HG03432 (cell line): Measurements from ENCODE around the gene HLA-DQB1.
"Not testable (repeated sequence)": the region's sequence is repeated elsewhere in the genome, so short reads cannot be mapped to it uniquely, and the experiment has no call there.

Source experiments
- ATAC-seq: cut with Tn5 transposase; IDR thresholded peaks from one replicate; pipeline ENCODE4 v1.9.1; 2021; ENCODE audit warnings: mild to moderate bottlenecking, moderate library complexity; ENCODE audit not compliant: unreplicated experiment

Gene HLA-DQB1

DNA sequence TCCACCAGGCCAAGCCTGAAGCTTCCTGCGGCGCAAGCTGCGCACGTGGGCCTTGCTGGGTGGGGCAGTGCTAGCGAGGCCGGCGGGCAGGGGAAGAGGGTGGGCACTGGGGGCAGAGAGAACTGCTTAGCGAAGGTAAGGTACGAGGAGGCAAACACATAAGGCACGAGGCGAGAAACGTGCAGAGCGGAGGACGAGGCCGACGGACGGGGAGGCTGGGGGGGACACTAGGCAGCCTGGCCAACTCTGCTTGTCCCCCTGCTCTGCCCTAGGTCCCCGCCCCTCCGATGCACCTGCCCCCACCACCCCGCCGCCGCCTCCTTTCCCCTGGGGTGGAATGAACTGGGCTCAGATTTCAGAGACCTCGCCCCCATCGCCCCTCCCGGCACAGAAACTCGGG is 2.1 kb downstream of the HLA-DQB1 start:
- no peak for ATAC-seq

DNA sequence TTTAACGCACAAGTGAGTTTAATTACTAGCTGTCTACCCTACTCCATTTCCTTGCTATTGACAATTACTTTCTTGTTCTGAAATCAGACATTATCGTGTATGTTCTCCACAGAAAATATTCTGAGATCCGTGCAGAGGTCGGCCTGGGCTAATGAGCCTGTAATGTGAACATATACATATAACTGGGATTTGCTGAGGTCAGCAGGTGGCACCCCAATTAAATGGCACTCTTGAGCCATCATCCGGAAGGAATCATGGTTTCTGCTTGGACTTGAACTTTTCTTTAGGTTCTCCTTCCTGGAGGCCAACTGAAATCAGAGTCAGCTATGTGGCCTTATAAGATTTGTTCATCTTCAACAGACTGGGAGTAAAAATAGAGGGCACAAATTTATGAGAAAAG is 3.6 kb downstream of the HLA-DQB1 start:
- no peak for ATAC-seq

DNA sequence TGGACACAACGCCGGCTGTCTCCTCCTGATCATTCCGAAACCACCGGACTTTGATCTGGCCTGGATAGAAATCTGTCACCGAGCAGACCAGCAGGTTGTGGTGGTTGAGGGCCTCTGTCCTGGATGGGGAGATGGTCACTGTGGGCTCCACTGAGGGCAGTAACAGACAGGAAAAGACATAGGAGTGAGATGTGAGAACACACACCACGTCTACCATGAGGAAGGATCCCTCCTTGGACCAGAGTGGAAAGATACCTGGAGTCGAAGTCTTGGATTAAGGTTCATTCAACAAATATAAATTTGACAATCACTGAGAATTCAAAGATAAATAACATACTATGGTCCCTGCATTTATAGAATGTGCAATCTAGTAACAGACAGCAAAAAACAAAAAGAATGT is 4.4 kb downstream of the HLA-DQB1 start:
- no peak for ATAC-seq

DNA sequence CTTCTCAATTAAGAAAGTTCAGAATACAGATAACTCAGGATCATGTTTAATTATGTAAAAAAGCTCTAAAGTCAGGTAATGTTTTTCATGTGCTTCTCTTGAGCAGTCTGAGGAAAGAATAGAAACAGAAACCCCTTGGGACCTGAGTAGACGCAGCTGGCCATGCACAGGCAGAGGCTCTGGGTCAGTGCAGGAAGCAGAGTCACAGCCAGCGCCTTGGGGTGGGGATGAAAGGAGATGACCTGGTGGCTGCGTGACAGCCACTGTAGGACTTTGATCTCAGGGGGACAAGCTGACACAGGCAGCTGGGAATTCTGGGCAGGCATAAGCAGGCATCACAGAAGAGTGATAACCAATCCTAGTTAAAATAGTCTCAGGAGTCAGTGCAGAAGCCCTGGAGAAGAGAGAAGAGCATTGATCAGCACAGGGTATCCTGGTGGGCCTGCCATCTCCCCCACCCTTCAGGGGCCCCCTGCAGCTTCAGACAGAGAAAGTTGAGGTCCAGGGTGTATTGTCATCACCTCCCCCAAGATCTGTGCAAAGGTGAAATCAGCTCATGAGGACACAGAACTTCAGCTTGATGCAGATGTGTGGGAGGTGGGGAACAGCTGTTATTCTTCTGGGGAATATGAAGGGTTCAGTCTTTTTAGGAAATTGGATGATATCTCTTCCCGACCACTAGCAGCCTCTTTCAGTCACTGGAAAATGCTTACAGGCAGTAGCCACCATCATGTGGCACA is 6.4 kb downstream of the HLA-DQB1 start:
- peak; percentile 72 for ATAC-seq

DNA sequence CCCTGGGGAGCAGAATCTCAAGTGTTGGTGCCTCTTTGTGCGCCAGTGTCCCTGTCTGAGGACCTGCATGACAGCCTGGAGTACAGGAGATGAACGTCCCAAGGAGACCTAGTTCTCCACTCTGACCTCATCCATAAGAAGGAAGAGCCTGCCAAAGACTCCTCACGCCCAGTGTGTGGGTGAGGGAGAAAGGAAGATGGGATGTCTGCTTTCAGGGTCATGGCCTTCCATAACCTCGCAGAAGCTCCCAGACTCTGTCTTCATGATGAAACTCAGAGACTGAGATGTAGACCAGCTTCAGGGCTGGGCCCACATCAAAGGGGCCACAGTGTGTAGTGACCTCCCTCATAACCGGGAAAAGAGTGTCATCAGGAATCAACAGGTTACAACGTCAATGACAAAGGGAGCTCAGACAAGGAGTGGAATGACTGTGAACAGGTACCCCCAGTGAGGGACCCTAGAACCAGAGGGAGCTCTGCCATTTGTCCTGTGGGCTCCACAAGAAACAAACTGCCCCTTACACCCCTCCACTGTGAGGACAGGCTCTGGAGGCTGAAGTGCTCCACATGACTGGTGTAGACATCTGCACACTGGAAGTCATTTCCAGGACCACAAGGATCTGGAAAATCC is 8.1 kb downstream of the HLA-DQB1 start:
- no peak for ATAC-seq

DNA sequence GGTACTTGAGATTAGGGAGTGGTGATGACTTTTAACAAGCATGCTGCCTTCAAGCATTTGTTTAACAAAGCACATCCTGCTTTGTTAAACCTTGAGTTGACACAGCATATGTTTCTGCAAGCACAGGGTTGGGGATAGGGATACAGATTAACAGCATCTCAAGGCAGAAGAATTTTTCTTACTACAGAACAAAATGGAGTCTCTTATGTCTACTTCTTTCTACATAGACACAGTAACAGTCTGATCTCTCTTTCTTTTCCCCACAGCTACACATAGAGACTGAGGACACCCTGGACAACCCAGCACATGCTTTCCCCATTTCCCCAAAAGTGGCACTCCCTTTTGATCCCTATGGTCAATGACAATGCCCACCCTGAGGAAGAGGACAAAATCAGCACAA is 8.6 kb downstream of the HLA-DQB1 start:
- ATAC-seq: not testable (repeated sequence)

DNA sequence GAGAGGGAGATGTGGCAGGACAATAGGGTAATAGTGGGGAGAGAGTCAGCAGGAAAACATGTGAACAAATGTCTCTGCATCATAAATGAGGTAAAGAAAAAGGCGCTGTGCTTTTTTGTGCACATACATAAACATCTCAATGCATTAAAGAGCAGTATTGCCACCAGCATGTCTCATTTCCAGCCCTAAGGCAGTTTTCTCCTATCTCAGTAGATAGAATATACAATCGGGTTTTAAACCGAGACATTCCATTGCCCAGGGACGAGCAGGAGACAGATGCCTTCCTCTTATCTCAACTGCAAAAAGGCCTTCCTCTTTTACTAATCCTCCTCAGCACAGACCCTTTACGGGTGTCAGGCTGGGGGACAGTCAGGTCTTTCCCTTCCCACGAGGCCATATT is 9.1 kb downstream of the HLA-DQB1 start:
- ATAC-seq: not testable (repeated sequence)

DNA sequence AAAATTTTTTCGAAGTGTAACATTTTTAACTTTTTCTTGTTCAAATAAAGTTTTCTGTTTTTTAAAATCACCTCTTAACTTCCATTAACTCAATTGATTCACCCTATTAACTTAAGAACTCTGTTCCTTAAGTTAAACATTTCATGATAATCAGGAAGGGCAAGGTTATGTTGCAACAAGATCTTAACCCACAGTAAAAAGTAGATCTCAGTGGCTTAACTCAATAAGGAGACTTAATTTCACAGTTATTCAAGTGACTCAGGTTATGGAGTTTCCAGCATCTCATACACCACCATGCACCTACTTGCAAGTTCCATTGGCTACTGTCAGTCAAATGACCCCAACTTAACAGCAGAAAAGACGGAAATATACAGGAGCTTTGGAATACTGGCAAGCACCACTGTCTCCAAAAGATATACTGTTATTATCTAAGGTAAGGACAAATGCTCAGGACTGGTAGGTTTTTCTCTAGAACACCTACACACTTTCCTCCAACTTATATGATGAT is 11.2 kb downstream of the HLA-DQB1 start:
- no peak for ATAC-seq

DNA sequence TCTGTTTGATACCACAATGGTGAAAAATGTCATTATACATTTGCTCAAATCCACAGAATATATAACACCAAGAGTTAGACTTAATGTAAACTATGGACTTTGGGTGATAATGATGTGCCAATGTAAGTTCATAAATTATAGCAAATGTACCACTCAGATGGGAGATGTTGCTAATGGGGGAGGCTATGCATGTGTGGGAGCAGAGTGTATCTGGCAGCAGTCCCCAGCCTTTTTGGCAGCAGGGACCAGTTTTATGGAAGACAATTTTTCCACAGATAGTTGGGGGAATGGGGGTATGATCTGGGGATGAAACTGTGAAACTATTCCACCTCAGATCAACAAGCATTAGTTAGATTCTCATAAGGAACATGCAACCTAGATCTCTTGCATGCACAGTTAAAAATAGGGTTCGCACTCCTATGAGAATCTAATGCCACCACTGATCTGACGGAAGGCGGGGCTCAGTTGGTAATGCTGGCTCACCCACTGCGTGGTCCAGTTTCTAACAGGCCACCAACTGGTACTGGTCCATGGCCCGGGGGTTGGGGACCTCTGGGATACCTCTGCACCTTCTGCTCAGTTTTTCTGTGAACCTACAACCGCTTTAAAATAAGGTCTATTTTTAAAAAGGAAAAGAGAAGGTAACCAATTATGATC is 21.3 kb downstream of the HLA-DQB1 start:
- no peak for ATAC-seq

DNA sequence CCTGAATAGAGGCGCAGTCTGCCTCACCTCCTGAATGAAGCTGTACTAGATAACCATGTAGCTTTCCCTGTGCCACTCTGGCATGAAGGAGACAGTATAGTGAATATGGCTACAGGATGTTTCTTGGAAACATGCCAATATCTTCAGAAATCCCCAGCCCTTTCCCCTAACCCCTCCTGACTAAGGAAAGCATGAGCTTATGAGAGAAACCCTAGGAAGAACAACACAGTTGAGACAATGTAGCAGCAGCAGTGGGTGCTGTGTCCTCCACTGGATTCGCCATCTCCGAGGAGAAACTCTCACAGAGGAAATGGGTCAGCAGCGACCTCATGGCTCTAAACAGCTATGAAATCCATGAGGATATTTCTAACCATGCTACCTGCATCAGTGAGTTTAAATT is 22.6 kb downstream of the HLA-DQB1 start:
- no peak for ATAC-seq

DNA sequence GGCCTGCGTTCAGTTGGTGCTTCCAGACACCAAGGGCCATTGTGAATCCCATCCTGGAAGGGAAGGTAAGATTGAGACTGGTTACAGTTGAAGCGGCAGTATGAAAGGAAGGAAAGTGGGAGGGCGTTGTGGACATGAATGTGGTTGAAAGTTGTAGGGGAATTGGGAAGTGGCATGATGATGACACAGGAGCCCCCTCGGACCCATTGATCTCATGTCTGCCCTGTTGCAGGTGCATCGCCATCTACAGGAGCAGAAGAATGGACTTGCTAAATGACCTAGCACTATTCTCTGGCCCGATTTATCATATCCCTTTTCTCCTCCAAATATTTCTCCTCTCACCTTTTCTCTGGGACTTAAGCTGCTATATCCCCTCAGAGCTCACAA is 23.7 kb downstream of the HLA-DQB1 start:
- ATAC-seq: no peak

DNA sequence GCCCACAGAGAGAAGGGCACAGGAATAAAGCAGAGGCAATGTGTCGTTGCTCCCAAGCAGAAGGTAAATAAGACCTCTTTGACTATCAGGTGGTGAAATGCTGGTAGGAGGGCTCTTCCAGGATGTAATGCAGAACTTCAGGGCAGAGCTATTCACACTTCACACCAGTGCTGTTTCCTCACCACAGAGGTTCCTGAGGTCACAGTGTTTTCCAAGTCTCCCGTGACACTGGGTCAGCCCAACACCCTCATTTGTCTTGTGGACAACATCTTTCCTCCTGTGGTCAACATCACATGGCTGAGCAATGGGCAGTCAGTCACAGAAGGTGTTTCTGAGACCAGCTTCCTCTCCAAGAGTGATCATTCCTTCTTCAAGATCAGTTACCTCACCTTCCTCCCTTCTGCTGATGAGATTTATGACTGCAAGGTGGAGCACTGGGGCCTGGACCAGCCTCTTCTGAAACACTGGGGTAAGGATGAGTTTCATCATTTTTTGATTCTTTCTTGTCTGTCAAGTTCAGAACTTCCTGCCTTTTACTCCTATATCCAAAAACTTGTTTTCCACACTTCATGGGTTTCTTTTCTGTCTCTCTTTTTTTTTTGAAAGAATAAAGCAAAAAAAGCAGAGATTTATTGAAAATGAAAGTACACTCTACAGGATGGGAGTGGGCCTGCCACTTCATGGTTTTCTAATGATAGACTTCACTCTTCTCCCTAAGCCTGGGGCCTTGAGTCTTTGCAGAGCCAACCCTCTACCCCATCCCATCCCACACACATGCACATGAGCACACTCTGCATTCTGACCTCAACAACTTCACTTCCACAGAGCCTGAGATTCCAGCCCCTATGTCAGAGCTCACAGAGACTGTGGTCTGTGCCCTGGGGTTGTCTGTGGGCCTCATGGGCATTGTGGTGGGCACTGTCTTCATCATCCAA is 24.4 kb downstream of the HLA-DQB1 start:
- not testable (repeated sequence) for ATAC-seq

DNA sequence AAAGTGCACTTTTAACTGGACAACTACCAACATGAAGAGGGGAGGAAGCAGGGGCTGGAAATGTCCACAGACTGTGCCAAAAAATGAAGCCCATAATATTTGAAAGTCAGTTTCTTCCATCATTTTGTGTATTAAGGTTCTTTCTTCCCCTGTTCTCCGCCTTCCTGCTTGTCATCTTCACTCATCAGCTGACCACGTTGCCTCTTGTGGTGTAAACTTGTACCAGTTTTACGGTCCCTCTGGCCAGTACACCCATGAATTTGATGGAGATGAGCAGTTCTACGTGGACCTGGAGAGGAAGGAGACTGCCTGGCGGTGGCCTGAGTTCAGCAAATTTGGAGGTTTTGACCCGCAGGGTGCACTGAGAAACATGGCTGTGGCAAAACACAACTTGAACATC is 25.3 kb downstream of the HLA-DQB1 start:
- no peak for ATAC-seq

DNA sequence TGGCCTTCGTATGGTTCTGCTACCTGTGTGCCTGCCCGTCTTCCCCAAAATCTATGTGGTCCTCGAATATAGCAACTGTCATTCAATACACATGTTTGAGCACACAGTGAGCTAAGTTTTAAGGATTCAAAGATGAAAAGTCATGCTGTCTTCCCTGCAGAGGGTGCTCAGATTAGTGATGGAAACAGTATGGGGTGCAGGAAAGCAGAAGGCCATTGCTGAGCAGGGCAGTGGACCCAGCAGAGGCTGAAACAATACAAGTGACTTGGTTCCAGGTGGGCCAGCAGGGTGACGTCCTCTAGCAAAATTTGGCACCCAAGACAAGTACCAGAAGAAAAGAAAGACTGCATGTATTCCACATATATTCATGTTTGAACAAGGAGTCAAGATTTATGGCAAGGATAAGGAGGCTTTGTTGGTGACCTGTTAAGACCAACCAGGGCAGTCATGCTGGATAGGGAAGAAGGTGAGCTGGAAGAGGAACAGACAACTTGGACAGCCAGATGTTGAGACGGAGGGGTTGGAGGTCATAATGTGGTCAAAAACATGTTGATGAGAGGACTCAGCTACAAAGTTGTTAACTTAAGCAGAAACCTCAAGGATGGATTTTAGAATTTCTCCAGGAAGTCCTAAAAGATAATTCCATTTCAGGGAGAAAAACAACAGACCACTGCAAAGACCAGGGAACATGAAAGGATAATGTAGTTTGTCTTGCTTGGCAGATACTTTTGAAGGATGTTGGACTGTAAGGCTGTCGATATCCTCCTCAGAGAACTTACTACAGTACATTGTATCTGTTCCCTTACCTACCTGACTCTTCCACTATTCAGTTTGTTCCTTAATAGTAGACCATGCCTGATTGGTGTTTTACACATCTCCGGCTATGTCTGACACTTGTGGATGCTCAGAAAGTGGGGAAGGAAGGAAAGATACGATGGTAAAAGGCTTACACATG is 26.7 kb downstream of the HLA-DQB1 start:
- no peak for ATAC-seq

DNA sequence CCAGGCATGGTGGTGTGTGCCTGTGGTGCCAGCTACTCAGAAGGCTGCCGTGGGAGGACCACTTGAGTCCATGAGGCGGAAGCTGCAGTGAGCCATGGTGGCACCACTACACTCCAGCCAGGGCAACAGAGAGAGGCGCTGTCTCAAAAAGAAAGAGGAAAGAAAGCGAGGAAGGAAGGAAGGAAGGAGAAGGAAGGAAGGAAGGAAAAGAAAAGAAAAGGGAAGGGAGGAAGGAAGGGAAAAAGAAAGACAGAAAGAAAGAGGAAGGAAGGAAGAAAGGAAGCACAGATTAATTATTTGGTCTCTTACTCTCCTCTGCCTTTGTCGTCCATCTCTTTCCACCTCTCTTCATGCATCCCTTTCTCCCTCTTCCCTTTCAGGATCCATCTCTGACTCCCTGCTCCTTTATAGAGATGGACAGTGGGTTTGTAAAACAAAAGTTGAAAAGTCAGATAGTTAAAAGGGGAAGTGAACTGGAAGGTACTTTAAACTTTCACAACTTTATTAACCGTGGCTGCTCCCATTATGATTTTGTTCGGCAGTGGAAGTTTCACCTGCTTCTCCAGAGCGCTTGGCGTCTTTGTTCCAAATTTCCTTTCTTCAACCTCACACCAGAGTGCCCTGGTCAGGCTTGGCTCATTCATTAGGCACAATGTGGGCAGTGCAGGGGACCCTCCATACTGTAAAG is 27.8 kb downstream of the HLA-DQB1 start:
- no peak for ATAC-seq

DNA sequence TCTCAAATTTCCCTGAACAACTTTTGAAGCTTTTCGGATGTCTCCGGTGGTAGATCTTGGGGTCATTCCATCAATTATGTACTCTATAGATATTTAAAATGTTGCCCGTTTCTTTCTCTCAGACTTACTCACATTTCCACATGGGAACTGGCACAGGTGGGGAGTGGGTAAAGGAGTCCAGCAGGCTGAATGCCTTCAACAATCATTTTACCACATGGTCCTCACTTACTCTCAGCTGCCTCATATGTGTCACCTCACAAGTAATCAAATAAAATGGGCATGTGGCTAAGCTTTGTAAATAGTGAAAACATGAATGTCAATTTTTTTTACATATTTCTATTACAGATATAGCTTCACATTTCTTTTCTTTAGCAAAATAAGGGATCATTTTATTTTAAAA is 28.6 kb downstream of the HLA-DQB1 start:
- ATAC-seq: no peak

DNA sequence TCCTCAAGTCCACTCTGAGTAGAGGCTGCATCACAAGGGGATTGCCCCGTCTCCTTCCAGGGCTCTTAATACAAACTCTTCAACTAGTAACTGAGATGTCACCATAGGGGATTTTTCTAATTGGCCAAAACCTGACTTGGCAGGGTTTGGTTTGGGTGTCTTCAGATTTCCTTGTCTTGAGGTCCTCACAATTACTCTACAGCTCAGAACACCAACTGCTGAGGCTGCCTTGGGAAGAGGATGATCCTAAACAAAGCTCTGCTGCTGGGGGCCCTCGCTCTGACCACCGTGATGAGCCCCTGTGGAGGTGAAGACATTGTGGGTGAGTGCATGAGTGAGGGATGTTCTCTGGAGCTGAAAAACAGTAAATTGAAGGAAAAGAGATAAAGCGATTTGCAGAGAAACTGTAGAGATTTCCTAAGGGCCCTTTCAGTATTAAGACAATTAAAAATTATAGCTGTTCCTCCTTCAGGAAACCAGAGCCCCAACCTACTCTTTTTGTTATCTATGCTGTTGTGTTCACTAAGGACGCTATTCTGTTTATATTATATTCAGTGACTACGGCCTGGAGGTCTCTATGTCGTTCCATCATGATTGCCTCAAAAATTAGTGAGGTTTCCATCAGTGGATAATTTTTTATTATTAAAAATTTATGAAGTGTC is 29.1 kb downstream of the HLA-DQB1 start, which contains the start of gene HLA-DQA1:
Gene HLA-DQA1, plus strand, starts transcription at position 188 of the 662 bp plus-strand sequence. Its CDS starts 53 bp downstream, at position 241.
- ATAC-seq: peak; percentile 81

DNA sequence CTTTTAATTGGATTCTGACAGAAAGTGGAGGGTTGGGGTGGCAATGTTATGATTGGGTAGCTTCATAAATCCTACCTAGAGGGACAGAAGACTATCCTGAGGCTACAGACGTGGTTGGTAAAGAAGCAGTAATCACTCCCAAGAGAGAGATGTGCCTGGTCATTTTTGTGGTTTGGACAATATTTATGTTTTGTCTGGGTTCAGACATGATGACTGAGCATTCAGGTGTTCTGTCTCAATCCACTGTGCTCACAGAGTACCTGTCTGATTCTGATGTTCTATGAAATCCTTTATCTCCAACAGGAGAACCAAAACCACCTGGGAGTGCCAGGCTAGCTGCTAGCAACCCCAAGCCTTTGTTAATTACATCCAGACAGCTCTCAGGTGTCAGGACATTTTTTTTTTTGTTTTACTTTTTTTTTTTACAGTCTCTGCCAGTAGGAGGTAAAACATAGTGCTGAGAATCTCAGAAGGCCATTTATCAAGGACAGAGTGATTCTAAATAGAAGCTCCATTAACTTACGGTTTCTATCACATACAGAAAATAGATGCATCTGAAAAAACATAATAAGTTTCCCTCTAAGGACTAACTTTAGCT is 30.8 kb downstream of the HLA-DQB1 start:
- ATAC-seq: no peak
